Endothelial cell of umbilical vein (primary cell): ENCODE measurements around the gene LCNL1. TPM values are rescaled to one million over a fixed set of nuclear protein-coding genes. Genes with fewer than 3 reads are reported as not detected.

Experiments used
- BruUV-seq: library from RNA; stranded (reverse); fragments of 400-500 nt; replicated peaks from 2 replicates; lab custom pipeline; 2021; lab: Mats Ljungman, UMichigan
- CTCF ChIA-PET: fragments of 300-600, 350-600 bp; sonication (Branson Sonifier 250); formaldehyde crosslinking; loops from one replicate; lab custom pipeline; 2021; ENCODE audit warnings: antibody characterized with exemption, inconsistent platforms; lab: Charles Lee
- POLR2A ChIA-PET: fragments of 300-600, 350-600 bp; sonication (Branson Sonifier 250); formaldehyde crosslinking; loops from one replicate; lab custom pipeline; 2021; ENCODE audit warnings: antibody characterized with exemption, inconsistent platforms; lab: Charles Lee
- DNase-seq: peaks from one replicate; pipeline ENCODE4 v3.0.0-alpha.2; 2011; ENCODE audit warnings: low read depth, low spot score
- FAIRE-seq: peaks from 2 replicates; lab custom pipeline; 2011; peaks lifted over from hg19 to GRCh38; lab: Jason Lieb, UNC
- H2AFZ ChIP-seq: 2 replicates; pipeline ENCODE4 v1.6.0; 2012; ENCODE audit warnings: low read depth, low read length, control low read depth, inconsistent platforms
- H3K27ac ChIP-seq: 2 replicates; pipeline ENCODE4 v1.5.1; 2011; ENCODE audit warnings: low read depth, mild to moderate bottlenecking, control low read depth, low read length, moderate library complexity; ENCODE audit not compliant: insufficient read depth
- H3K27me3 ChIP-seq, 2 experiments: 2 replicates each; pipeline versions ENCODE4 v1.6.0 to v1.6.1; 2011; ENCODE audit warnings: low read length in 2 of 2, mixed read lengths in 1 of 2; ENCODE audit not compliant: control insufficient read depth in 2 of 2, insufficient read depth in 2 of 2
- H3K36me3 ChIP-seq, 2 experiments: 2 replicates in 1 of 2; 3 replicates in 1 of 2; pipeline ENCODE4 v1.5.1; 2011; ENCODE audit warnings: low read length in 2 of 2, mild to moderate bottlenecking in 1 of 2, moderate library complexity in 1 of 2; ENCODE audit not compliant: control insufficient read depth in 2 of 2, insufficient read depth in 2 of 2; ENCODE audit errors: extremely low read depth in 1 of 2
- H3K4me1 ChIP-seq: 3 replicates; pipeline ENCODE4 v1.5.1; 2011; ENCODE audit warnings: mild to moderate bottlenecking, low read length; ENCODE audit not compliant: control insufficient read depth, insufficient read depth; ENCODE audit errors: extremely low read depth
- H3K4me2 ChIP-seq: 2 replicates; pipeline ENCODE4 v1.6.1; 2011; ENCODE audit warnings: low read length, control low read depth, mixed read lengths; ENCODE audit not compliant: insufficient read depth
- H3K4me3 ChIP-seq, 3 experiments: fragments of 200-600 bp in 1 of 3; sonication (generic), shearing (Covaris generic) in 1 of 3; replicated peaks in 1 of 3; 2 replicates each; pipeline ENCODE4 v1.5.1; 2011 to 2016; ENCODE audit warnings: control low read depth in 3 of 3, low read length in 3 of 3, mild to moderate bottlenecking in 2 of 3, inconsistent platforms in 1 of 3, low read depth in 1 of 3, moderate library complexity in 1 of 3; ENCODE audit not compliant: insufficient read depth in 1 of 3
- H3K79me2 ChIP-seq: 2 replicates; pipeline ENCODE4 v1.6.0; 2012; ENCODE audit warnings: low read length, inconsistent platforms; ENCODE audit not compliant: control insufficient read depth, insufficient read depth
- H3K9ac ChIP-seq: replicated peaks from 2 replicates; pipeline ENCODE3; 2011; ENCODE audit warnings: low read length, control low read depth; ENCODE audit not compliant: insufficient read depth; ENCODE audit errors: extremely low read depth
- H3K9me1 ChIP-seq: replicated peaks from 3 replicates; pipeline ENCODE4 v1.6.0; 2011; ENCODE audit warnings: mild to moderate bottlenecking, low read length; ENCODE audit not compliant: control insufficient read depth, insufficient read depth; ENCODE audit errors: extremely low read depth
- H3K9me3 ChIP-seq: replicated peaks from 2 replicates; pipeline ENCODE4 v1.5.1; 2012; ENCODE audit warnings: low read length, inconsistent platforms; ENCODE audit not compliant: control insufficient read depth, insufficient read depth
- H4K20me1 ChIP-seq: replicated peaks from 2 replicates; pipeline ENCODE3; 2011; ENCODE audit warnings: mild to moderate bottlenecking, low read length; ENCODE audit not compliant: control insufficient read depth, insufficient read depth; ENCODE audit errors: extremely low read depth
- CTCF ChIP-seq, 2 donors: IDR thresholded peaks; 1 replicate in 1 of 2; 2 replicates in 1 of 2; pipeline ENCODE4 v1.5.1; 2011; ENCODE audit warnings: low read length in 2 of 2, mild to moderate bottlenecking in 2 of 2, moderate library complexity in 2 of 2, control low read depth in 1 of 2, inconsistent platforms in 1 of 2, low read depth in 1 of 2; ENCODE audit not compliant: insufficient read depth in 1 of 2; ENCODE audit errors: extremely low read depth in 1 of 2
- EZH2 ChIP-seq: IDR thresholded peaks from 2 replicates; pipeline ENCODE4 v1.6.1; 2012; ENCODE audit warnings: borderline replicate concordance, low read depth, mild to moderate bottlenecking, moderate library complexity, low read length, inconsistent platforms; ENCODE audit not compliant: severe bottlenecking
- FOS ChIP-seq: IDR thresholded peaks from 2 replicates; pipeline ENCODE4 v1.6.1; 2011; ENCODE audit warnings: mild to moderate bottlenecking, low read length, moderate library complexity, borderline replicate concordance; ENCODE audit not compliant: insufficient read depth
- JUN ChIP-seq: IDR thresholded peaks from 2 replicates; pipeline ENCODE4 v1.6.1; 2011; ENCODE audit warnings: borderline replicate concordance, low read depth; ENCODE audit not compliant: insufficient read length, insufficient read depth
- MYC ChIP-seq: IDR thresholded peaks from one replicate; pipeline ENCODE4 v1.6.1; 2011; ENCODE audit warnings: mild to moderate bottlenecking, low read depth, low read length
- POLR2A ChIP-seq: IDR thresholded peaks from 2 replicates; pipeline ENCODE4 v1.6.1; 2012; ENCODE audit warnings: low read depth, mild to moderate bottlenecking, control low read depth, low read length
- POLR2AphosphoS5 ChIP-seq: IDR thresholded peaks from 2 replicates; pipeline ENCODE4 v1.6.1; 2012; ENCODE audit warnings: low read depth, mild to moderate bottlenecking, control low read depth, low read length, moderate library complexity; ENCODE audit not compliant: insufficient read depth
- dilution Hi-C: fragments of 300-500 bp; cut with MboI; formaldehyde crosslinking; loops from one replicate; pipeline ENCODE4 v1.15.0; 2019; ENCODE audit warnings: low sequenced_read_pairs; ENCODE audit not compliant: extremely low pct_ligation_motif_present
- intact Hi-C: fragments of 100-400 bp; cut with micrococcal nuclease; formaldehyde crosslinking; loops from one replicate; pipeline ENCODE4 v1.10.0; 2022
- polyA plus RNA-seq, 4 experiments: library from polyadenylated mRNA; depleted of rRNA in 3 of 4; stranded (reverse) in 3 of 4; unstranded in 1 of 4; fragments of >200 nt; gene quantifications; 2 replicates each; pipeline versions ENCODE4 v1.2.1 to v1.2.3, GENCODE V29; 2011 to 2012; ENCODE audit warnings: missing spikeins in 1 of 4
- total RNA-seq: library from RNA; stranded (reverse); gene quantifications from 2 replicates; pipeline ENCODE4 v1.2.3, GENCODE V29; 2021

Gene LCNL1
- total and polyA plus RNA-seq, 2 donors (not counting 3 experiments of a cell fraction or from before 2014, with no cell fraction given), result not detected

- intact Hi-C loops, result loop anchor here (5.0 kb wide), 1 partner anchor 69 kb away; the partner anchor contains the start of gene EDF1
- no peak overlapping the region for H3K9ac ChIP-seq
- H3K9me3 ChIP-seq, result no peaks in the 10 kb centered on the region
- H3K4me1 ChIP-seq, result no peaks in the 10 kb centered on the region
- no peaks in the 10 kb centered on the region for H4K20me1 ChIP-seq
- TF ChIP-seq MYC (no peak), FOS (no peak), EZH2 (no peak), CTCF (IDR thresholded peaks at IDR 0.05; ENCODE audit: extremely low read depth in 1 of 2, insufficient read depth in 1 of 2, low read depth in 1 of 2, low read length in 2 of 2) (no peak), JUN (no peak), POLR2AphosphoS5 (no peak), POLR2A (no peak)
- no peak for FAIRE-seq
- H3K36me3 ChIP-seq, result peaks cover 0 to 22% of the 10 kb centered on the region in 2 experiments
- DNase-seq, result no peak
- CTCF ChIA-PET, result interaction anchor here (1.1 to 1.6 kb wide), 2 partner anchors 38 to 99 kb away, joined by 3 read pairs; no protein-coding TSS in a partner anchor
- no peak overlapping the region for H3K4me3 ChIP-seq
- H3K4me2 ChIP-seq, result no peak overlapping the region
- no TSS peak for BruUV-seq
- dilution Hi-C loops, result loop anchor here (25.0 kb wide), 1 partner anchor 124 kb away; the partner anchor contains the start of gene RABL6
- H2AFZ ChIP-seq, result no peak overlapping the region
- POLR2A ChIA-PET, result no interaction called here
- H3K27ac ChIP-seq, result no peak overlapping the region
- H3K9me1 ChIP-seq, result no peaks in the 10 kb centered on the region
- peaks cover 3% of the 10 kb centered on the region for H3K79me2 ChIP-seq
- no peaks in the 10 kb centered on the region for H3K27me3 ChIP-seq
Measured at GRCh38 chr9:136936645-136937170, 46.1 kb upstream of the LCNL1 start.
